ENCODE data around the gene ZNF396.
A peak's percentile ranks its signal among the peaks of the same experiment; 100 is the strongest.

The ZNF396 gene

DNA sequence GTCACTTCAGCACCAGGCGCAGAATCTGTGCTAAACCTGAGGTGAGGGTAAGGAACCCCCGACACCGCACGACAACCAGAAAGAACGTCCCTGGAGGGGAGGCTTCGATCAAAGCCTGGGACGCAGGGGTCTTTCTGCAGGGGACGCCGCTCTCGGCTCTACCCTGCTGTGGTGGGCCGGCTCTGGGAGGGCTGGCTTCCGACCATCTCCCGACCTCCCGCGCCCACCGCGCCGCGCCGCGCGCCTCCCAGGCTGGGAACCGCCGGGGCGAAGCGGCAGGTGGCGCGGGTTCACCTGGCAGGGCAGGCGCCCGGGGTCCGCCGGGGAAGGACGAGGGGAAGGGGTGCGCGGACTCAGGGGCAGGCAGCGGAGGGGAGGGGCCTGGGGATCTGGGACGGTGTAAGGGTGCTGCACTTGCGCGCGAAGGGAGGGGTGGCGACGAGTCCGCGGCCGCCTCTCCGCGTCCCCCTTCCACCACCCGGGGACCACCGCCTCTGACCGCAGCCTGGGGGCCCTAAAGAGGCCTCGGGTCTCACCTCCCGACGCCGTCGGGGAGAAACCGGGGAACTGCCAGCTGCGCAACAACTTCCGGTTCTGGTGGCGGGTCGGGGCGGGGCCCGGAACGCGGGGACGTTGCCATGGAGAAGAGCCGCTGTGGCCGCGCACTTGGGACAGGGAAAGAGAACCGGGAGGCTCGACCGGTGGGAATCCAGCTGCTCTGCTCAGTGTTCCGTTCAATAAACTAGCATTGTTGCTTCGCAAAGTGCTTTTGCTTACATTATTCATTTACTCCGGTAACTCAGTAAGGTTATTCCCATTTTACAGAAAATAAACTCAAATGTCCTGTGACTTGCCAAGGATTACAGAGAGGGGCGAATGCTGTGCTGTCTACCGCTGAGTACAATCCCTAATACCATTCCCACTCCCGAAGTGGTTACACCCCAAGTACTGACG is at the start of gene ZNF396:
TSS of gene ZNF396 (minus strand) at position 596 of the 954 bp plus-strand sequence. CDS start 3,045 bp downstream, outside the sequence.
- peak; percentile 44 for DNase-seq

- DNase-seq = no peak
Measured at GRCh38 chr18:35426786-35427185, 49.6 kb upstream of the ZNF396 start.

- DNase-seq = no peak
Measured at GRCh38 chr18:35424356-35424755, 47.2 kb upstream of the ZNF396 start.

GRCh38 chr18:35422237-35422636 is 45.1 kb upstream of the ZNF396 start:
- DNase-seq = no peak

DNA sequence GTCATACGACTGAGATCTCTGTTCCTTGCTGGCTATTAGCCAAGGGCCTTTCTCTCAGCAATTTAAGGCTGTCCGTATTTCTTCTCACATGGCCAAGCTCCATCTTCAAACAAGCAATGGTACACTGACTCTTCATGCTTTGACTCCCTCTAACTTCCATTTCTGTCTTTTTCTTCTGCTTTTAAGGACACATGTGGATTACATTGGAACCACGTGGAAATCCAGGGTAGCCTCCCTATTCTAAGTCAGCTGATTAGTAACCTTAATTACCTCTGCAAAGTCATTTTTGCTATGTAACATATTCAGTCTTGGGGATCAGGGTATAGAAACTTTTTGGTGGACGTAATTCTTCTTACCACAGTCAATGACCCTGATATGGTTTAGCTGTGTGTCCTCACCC is 41.5 kb upstream of the ZNF396 start:
- no peak for DNase-seq

DNA sequence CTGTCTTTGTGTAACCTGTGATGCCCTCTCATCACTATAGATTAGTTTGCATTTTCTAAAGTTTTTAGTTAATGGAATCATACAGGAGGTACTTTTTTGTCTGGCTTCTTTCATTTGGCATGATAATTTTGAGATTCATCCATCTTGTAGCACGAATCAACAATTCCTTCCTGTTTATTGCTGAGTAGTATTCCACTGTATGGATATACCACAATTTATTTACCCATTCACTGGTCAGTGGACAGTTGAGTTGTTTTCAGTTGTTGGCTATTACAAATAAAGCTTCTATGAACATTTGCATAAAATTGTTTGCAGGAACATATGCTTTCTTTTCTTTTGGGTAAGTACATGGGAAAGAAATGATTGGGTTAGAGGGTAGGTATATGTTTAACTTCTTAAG is 40.1 kb upstream of the ZNF396 start:
- DNase-seq = no peak

DNA sequence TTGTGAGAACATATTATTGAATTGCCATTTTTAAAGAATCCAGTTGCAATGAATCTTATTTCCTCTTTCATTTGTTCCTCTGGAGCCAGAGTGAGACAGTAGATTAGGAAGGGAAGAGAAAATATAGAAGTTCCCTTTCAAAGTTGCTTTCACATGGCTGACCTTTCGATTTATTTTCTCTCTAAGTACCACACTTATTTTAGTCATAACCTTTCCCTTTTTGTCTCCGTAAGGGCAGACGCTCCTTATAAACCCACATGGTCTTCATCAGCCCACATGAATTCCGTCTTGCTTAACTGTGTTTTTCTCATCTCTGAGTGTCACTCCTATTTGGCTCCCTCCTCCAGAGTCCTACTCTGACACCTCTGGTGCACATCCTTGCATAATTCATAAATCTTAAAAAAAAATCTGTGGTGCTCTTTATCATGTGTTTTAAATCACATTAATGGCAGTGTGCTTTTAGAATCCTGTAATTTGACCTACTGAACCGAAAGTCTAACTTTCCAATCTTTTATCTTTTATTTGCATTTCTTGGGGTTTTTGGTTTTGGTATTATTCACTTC is 38.5 kb upstream of the ZNF396 start:
- DNase-seq = no peak

DNA sequence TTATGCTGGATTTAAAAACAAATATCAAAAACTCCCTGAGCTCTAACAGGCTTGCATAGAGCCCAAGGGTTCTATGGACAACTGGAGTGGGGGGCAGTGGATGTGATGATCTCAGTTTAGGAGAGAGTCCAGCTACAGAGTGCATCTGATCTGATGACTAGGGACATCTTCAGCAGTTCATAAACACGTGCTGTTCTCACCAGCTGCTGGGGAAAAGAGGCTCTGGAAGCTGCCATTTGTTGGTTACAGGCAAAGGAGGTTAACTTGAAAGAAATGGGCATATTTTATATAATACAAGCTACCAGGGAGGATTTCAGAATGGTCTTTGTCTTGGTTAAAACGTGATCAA is 36.0 kb upstream of the ZNF396 start:
- no peak for DNase-seq

DNA sequence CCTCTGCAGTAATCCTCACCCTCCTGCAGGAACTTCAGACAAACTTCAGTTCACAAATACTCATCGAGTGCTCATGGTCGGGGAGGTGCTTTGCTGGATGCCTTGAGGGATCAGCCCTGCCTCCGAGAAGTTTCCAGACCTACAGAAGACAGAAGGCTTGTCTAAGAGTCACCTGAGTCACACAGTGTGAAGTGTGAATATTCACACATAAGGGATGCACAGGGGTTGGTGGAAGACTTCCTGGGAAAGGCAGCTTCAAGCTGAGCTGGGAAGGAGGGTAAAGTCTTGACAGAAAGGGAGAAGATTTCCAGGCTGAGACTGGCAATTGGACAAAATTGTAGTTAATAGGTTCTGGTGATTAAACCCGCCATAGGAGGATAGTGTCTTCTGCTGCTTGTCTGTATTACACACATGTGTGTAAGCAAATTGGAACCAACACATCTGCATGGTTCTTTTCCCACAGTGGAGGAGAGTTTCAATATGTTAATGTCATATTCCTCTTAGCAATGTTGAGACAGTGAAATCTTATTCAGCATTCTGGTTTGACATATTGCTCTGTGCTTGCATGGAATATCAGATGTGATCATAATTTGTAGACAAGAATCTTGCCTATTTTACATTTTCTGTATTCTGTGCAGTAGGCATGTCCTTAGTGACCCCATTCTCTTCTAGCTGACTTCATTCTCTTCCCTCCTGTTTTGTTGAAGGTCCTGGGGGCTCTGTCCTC is 34.7 kb upstream of the ZNF396 start:
- DNase-seq = no peak

GRCh38 chr18:35410561-35410960 is 33.4 kb upstream of the ZNF396 start:
- DNase-seq = no peak

- DNase-seq = no peak
Measured at GRCh38 chr18:35409911-35410310, 32.8 kb upstream of the ZNF396 start.

DNA sequence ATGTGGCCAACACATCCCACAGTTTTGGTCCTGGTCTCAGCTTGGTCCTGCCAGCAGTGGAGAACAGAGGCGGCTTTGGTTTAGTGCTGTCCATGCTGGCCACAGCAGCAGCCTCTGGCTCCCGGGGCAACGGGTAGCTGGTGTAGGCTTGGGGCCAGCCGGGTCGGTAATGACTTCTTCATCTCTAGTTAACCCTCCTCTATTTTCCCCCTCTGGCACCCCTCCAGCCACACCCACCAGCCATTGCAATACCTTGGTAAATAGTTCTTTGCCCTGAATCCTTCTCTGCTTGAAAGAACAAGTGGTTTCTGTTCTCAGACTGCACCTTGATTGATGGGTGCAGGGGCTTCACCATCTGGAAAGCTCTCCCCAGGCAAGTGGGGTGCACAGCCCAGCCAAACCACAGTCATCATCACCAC is 31.7 kb upstream of the ZNF396 start:
- no peak for DNase-seq

DNA sequence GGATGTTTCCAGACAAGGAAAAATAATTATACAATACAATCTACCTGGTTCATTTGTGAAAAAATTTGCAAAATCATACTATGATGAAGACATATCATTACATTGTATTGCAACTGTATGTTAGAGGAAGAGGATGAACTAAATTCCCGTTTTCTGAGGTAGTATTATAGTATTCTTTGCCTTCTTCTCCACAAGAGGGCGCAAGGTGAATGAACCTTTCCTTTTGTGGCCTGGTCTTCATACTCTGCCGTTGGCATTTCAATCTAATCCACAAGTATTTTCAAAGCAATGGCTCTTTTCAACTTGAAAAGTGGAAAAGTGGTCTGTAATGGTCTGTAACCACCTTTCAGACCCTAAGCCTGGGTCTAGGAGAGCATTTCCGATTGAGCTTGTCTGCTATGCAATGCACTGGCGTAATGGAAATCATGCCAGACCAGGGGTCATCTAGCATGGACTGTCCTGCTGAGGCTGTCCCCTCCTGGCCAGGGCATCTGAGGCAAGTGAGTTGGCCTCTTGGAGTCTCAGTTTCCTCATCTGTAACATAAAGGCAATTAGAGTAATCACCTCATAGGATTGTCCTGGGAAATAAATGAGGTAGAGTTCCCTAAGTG is 30.8 kb upstream of the ZNF396 start:
- no peak for DNase-seq

GRCh38 chr18:35406666-35407065 is 29.5 kb upstream of the ZNF396 start:
- DNase-seq = no peak

DNA sequence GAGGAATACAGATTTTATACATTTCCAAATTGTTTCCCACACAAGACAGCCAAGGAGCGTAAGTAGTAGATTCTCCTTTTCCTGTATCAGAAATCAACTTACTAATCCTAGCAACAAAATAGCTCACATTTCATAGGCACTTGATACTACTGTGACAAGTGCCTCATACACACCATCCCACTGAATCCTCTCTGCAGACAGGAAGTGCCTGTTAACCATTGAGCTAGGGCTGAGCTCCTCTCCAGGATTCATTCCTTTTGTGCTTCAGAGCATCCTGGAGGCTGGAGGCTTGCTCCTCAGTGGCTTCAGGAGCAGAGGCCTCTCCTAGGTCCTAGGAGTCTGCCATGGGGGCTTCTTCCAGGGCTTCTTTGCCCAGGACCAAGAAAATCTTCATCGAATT is 20.8 kb upstream of the ZNF396 start:
- DNase-seq = no peak

DNA sequence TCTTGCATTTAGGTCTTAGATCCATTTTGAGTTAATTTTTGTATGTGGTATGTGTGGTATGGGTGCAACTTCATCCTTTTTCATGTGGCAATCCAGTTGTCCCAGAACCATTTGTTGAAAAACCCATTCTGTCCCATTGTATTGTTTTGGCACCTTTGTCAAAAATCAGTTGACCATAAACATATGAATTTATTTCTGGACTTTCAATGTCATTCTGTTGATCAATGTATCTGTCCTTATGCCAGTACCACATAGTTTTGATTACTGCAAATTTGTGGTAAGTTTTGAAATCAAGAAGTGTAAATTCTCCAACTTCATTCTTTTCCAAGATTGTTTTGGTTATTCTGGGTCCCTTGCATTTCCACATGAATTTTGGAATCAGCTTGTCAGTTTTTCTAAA is 16.6 kb upstream of the ZNF396 start:
- DNase-seq = no peak

DNA sequence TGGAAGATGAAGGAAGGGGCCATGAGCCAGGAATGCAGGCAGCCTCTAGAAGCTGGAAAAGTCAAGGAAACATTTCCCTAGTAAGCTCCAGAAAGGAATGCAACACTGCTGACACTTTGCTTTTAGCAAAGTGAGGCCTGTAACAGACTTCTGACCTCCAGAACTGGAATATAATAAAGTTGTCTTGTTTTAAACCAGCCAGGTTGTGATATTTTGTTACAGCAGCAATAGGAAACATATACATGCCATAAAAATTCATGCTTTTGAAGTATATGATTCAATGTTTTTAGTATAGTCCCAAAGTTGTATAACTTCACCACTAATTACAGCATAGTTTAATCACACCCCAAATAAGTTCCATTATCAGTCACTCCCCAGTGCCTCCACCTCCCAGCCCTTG is 15.2 kb upstream of the ZNF396 start:
- DNase-seq = no peak

- DNase-seq = no peak
Measured at GRCh38 chr18:35390951-35391700, 14.0 kb upstream of the ZNF396 start.

DNA sequence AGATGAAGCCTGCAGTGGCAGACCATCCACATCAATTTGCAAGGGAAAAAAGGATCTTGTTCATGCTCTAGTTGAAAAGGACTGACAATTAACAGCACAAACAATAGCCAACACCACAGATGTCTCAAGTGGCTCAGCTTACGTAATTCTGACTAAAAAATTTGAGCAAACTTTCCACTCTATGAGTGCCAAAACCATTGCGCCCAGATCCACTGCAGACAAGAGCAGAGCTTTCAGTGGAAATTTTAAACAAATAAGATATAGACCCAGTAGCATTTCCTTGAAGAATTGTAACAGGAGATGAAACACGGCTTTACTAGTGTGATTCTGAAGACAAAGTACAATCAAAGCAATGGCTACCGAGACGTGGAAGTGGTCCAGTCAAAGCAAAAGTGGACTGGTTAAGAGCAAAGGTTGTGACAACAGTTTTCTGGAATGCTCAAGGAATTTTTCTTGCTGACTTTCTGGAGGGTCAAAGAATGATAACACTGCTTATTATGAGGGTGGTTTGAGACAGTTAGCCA is 12.0 kb upstream of the ZNF396 start:
- no peak for DNase-seq

DNA sequence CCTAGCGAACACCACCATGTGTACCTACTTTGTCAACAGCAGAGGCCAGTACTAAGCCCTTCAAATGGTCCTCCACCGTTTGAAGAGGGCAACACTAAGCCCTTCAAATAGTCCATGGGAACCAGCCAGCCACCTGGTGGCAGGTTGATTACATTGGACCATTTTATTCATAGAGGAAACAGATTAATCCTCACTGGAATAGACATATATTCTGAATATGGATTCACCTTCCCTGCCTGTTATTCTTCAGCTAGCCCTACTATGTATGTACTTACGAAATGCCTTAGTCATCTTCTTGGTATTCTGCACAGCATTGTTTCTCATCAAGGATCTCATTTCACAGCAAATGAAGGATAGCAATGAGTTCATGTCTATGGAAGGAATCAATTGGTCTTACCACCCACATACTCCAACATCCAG is 10.0 kb upstream of the ZNF396 start:
- no peak for DNase-seq

GRCh38 chr18:35386600-35387100 is 9.5 kb upstream of the ZNF396 start:
- DNase-seq = peak; percentile 33

DNA sequence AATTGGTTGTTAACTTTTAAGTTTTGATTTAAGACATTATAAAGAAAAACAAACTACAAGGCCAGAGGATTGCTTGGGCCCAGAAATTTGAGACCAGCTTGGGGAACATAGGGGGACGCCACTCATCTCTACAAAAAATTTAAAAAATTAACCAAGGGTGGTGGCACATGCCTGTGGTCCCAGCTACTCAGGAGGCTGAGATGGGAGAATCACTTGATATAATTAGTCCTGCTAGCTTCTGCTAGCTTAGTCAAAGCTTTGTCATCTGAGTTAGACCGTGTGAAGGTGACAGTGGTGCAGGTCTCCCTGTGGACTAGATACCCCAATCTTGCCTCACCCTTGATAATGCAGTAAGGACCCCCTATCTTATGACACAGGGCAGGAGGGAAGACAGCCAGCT is 6.0 kb upstream of the ZNF396 start:
- no peak for DNase-seq

All from activated CD4-positive, alpha-beta T cell treated with anti-CD3 and anti-CD28 coated beads for 1 hour (primary cell).